Cardiac septum (tissue), 1 donor: ENCODE data around the gene RB1. TPM values are rescaled to one million over a fixed set of nuclear protein-coding genes. Genes with fewer than 3 reads are reported as not detected.
"Not testable (repeated sequence)": the region's sequence is repeated elsewhere in the genome, so short reads cannot be mapped to it uniquely, and the experiment has no call there.

Experiments
- DNase-seq: peaks from one replicate; pipeline ENCODE4 v3.0.0-alpha.2; 2020; ENCODE audit warnings: low spot score
- intact Hi-C: fragments of 100-400 bp; cut with DNase I; formaldehyde crosslinking; loops from one replicate; pipeline ENCODE4 v1.14.0; 2022
- total RNA-seq: library from RNA; stranded (reverse); fragmentation: NEBNext Ultra II Directional; extraction: Animal tissue kit (Norgen Biotek cat#: 25700); gene quantifications from one replicate; pipeline ENCODE4 v1.2.1, GENCODE V29; 2021
- donor health status: DM: no; HTN: no; CAD: no.

RB1 gene
- total RNA-seq, 1 donor from 2014 or later: 27.6 TPM

DNA sequence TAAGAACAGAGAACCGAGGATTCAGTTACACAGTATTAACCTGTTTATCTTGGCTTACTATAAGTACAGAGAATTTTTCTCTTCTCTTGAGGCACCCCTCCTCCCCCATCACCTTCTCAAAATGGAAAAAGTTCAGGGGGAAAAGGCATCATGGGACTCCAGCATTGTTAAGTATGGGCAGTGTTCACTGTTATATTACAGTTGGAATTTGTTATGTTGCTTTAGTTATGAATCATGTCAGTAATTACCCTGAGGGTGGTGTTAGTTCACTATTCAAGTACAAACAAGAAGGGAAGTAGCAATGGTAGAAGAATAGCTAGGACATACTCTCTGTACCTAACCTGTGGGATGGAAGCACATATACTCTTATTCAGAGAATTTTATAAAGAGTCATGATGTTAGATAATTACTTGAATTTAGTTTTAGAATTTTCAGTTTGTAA is 97.3 kb downstream of the RB1 start:
- no peak for DNase-seq
- intact Hi-C loops: loop anchor here (5.0 kb wide), 1 partner anchor 176 kb away; no protein-coding TSS in a partner anchor

DNA sequence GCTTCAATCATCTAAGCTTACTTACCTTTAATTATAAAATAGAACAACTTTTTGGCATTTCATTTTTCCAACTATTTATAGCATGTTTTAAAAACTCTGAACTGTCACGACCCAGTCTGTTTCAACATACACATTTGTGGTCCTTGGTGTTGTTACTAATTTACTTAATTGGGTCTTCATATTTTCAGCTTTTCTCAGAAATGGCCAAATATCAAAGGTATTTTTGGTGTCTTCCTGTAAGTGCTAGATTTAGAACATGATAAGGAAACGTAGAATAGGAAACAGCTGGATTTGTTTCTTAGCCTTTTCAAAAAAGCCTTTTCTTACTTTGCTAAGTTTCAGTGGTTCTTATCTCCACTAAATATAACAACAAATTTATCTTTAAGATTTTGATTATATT is 97.9 kb downstream of the RB1 start:
- no peak for DNase-seq
- intact Hi-C loops: loop anchor here (5.0 kb wide), 1 partner anchor 176 kb away; no protein-coding TSS in a partner anchor

- intact Hi-C loops: loop anchor here (5.0 kb wide), 1 partner anchor 175 kb away; no protein-coding TSS in a partner anchor
- no peak for DNase-seq
Measured at GRCh38 chr13:48402325-48402932, 98.9 kb downstream of the RB1 start.

- no peak for DNase-seq
- intact Hi-C loops: loop anchor here (5.0 kb wide), 1 partner anchor 174 kb away; no protein-coding TSS in a partner anchor
Measured at GRCh38 chr13:48403151-48403631, 99.6 kb downstream of the RB1 start.

DNA sequence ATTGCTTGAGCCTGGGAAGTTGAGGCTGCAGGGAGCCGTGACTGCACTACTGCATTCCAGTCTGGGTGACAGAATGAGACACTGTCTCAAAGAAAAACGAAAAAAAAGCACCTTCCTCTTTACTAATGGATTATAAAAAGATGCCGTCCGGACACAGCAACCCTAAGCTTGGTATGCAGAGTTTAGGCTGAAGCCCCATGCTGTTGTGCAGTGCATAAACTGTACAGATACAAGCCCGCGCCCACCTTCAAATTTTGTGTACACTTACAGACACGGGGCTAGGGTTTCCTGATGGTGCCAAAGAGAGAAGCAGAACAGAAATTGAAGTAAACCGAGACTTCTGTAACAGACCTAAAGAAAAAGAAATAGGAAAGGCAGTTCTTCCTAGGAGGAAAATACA is 100.4 kb downstream of the RB1 start:
- intact Hi-C loops: loop anchor here (5.0 kb wide), 1 partner anchor 173 kb away; no protein-coding TSS in a partner anchor

DNA sequence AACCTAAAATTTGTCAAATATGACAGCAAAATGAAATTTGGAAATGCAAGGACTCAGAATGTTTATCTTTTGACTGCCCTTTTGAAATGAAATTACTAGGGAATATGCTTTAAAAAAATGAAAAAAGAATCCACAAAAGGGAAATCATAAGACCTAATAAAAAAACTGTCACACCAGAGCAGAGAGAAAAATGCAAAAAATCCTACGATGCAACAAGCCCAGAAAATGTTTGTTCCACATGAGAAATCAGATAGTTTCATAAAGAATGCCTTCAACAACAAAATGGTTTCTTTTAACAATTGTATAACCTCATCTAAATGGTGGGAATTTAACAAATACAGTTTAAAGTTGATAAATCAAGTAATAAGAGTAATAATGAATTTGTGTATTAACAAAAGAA is 101.4 kb downstream of the RB1 start:
- intact Hi-C loops: loop anchor here (5.0 kb wide), 1 partner anchor 172 kb away; no protein-coding TSS in a partner anchor

More for the DNA sequence above, 100.4 kb downstream of the RB1 start:
- no peak for DNase-seq

DNA sequence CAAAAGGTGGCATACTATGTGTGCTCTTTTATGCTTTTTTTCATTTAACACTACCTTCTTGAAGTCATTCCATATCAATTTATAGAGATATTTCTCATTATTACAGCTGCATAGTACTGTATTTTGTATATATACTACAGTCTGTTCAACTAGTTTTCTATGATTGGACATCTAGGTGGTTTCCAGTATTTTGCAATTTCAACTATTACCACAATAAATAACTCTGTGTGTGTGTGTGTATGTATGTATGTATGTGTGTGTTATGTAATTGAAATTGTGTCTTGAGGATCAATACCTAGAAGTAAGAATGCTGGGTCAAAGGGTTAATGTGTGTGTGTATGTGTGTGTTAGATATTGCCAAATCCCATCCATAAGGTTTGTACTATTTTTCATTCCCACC is 102.3 kb downstream of the RB1 start:
- intact Hi-C loops: no loop called here
- DNase-seq: no peak

More for the DNA sequence above, 101.4 kb downstream of the RB1 start:
- DNase-seq: no peak

- DNase-seq: no peak
- intact Hi-C loops: loop anchor here (5.0 kb wide), 2 partner anchors 78 to 82 kb away; no protein-coding TSS in a partner anchor
Measured at GRCh38 chr13:48410199-48410598, 106.6 kb downstream of the RB1 start.

DNA sequence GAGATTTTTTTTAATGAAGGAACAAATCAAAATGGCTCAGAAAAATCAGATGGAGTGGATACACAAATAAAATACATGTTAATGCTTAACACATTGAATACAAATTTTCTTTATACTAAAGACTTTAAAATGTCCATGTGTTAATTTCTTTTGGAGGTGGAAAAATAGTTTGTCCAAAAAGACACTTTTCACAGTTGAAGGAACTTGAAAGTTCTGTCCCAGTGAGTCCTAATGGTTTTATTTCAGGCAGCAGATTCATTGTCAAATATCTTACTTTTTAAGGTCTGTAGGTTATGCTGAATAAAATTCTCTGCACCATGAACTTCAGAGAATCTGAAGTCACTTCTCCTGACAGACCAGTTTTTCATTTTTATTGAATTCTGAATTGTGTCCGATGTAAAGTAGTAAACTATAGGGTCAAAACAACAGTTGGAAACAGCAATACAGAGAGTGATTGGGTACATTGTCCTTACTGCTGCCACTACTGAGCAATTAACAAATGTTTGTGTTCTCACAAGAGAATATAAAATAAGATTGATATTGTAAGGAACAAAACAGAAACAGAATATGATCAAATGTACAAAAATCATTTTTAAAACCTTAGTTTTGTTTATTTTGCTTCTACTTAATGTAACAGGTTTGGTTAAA is 107.7 kb downstream of the RB1 start:
- intact Hi-C loops: loop anchor here (5.0 kb wide), 2 partner anchors 79 to 81 kb away; no protein-coding TSS in a partner anchor
- DNase-seq: no peak

DNA sequence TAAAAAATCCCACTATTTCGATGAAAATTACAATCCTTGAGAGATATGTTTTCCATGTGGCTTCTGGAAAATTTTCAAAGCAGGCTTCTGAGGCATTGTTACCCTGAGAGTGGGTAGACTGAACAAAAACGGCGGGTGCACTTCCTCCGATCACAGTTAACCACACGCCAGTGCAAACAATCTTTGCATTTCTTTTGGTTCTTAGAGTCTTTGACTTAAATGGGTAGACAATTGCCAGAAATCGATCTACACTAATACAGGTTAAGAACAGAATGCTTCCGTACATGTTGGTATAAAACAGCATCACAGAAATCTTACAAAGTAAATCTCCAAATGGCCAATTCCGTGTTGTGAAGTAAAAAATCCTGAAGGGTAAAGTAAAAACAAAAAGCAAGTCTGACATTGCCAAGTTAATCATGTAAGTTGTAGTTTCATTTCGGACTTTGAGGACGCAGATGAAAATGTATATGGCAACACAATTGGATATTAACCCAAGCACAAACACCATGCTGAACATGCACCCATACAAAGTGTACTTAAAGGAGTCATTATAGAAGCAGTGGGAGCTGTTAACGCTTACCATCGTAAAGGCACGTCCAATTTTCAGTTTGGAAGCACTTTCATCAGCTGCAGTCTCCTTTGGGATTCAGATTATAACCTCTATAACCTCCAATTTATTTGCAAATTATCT is 108.4 kb downstream of the RB1 start:
- DNase-seq: no peak
- intact Hi-C loops: loop anchor here (5.0 kb wide), 2 partner anchors 80 kb away; no protein-coding TSS in a partner anchor

DNA sequence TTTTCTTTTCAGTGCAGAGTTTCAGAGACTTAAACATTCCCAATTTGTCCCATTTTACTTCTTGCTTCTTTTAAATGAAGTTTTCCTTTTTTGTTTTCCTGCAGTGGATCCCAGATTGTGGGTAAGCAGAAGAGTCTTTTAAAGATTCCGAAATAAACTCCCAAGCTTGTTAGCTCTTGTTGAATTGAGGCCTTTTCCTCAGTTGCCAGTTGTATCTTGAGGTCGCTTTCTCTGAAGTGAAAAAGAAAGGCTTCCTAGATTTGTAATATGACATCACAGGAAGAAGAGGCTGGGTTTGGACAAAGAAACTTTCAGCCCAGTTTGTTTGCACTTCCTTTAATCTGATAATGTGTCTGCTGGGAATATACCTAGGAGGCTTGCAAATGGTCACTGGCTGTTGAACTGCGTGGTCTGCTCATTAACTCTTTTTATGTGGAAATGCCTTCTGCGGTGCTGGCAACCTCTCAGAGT is 109.4 kb downstream of the RB1 start, which contains the start of gene LPAR6:
Gene LPAR6 (minus strand): TSS at position 233 of the 471 bp plus-strand sequence. CDS start 690 bp downstream, outside the sequence.
- DNase-seq: no peak
- intact Hi-C loops: loop anchor here (5.0 kb wide), 2 partner anchors 79 to 81 kb away; no protein-coding TSS in a partner anchor

DNA sequence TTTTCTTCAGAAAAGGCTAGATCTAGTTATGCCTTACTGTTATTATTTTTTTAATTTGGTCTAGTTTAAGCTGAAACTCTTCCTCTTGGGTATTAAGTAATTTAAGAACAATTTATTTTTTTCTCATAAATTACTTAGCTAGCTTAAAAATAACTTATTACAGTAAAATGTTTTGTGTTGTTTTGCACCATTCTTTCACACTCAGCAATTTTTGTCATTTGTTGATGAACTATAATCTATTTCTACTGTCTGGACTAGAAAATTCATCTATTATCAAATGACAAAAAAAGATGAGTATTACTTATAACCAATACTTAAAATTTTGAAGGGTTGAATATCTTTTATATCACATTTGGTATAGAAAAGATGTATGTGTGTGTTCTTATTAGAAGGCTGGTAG is 111.0 kb downstream of the RB1 start:
- intact Hi-C loops: loop anchor here (5.0 kb wide), 2 partner anchors 78 to 82 kb away; no protein-coding TSS in a partner anchor
- DNase-seq: no peak

DNA sequence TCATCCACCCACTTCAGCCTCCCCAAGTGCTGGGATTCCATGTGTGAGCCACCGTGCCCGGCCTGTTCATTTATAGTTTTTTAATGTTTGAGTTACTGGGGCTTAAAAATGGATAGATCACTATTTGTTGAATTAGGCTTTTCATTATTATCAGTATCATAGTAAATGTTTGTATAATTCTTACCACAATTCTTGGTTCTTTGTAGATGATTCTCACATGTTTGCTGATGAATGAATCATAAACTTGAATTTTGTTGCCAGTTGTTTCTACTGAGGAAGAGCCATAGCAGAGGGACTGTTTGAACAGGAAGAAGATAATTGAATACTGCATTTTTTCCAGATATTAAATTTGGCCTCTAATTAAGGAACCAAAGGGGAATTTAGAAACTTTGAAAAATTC is 112.0 kb downstream of the RB1 start:
- DNase-seq: no peak
- intact Hi-C loops: no loop called here

GRCh38 chr13:48422003-48422402 is 118.5 kb downstream of the RB1 start:
- intact Hi-C loops, DNase-seq: not testable (repeated sequence)

GRCh38 chr13:48424212-48424611 is 120.7 kb downstream of the RB1 start:
- intact Hi-C loops: no loop called here
- no peak for DNase-seq

DNA sequence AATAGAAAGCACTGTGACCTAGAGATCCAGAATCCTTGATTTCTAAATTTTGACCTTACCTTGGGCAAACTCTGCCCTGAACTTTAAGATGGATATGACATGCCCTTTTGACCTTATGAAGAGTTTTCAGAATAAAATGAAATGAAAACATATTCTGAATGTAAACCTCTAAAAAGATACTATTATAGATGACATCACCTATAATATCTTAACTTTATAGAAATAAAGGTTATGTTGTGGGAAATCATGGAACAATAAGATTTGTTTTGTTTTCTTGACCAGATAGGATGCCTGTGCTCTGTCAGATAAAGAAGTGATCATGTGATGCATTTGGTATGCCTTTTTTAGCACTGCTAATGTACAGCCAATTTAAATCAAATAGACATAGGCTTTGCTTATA is 122.5 kb downstream of the RB1 start:
- no peak for DNase-seq
- intact Hi-C loops: no loop called here

- DNase-seq: not testable (repeated sequence)
Measured at GRCh38 chr13:48426755-48427298, 123.3 kb downstream of the RB1 start.

DNA sequence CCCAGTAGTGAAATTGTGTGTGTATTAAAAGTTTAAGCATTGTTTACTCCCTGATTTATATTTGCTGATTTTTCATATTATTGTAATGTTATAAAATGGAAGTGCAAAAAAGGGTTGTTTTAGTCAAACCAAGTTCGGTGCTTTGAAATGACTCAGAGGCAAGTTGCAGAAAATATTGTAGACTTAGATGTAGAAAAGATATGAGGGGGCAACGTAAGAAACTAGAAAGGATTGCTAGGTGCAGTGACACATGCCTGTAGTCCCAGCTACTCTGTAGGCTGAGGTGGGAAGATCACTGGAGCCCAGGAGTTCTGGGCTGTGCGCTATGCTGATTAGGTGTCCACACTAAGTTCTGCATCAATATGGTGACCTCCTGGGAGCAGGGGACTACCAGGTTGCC is 125.5 kb downstream of the RB1 start:
- intact Hi-C loops: no loop called here
- no peak for DNase-seq

More at GRCh38 chr13:48426755-48427298, 123.3 kb downstream of the RB1 start:
- intact Hi-C loops: not testable (repeated sequence)

DNA sequence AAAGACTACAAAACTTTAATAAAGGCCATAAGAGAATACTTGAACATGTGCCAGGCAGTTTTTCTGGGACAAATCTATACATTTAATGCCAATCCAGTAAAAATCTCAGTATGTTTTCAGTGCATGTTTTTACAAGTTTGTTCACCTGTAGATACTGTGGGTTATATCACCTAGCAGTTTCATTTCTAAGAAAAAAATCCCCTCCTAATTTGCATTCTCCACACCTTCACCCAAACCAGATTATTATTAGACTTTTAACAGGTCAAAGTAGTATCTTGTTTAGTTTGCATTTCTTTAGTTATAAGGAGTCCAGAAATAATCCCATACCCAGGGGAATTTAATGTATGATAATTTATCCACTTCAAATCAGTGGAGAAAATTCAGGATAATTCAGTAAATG is 126.3 kb downstream of the RB1 start:
- DNase-seq: no peak
- intact Hi-C loops: no loop called here
